ENCODE results near the gene CAMK1G. TPM values are rescaled to one million over a fixed set of nuclear protein-coding genes. Genes with fewer than 3 reads are reported as not detected.

The CAMK1G gene
- total RNA-seq, 1 experiment from 2014 or later, result 21.2 TPM

DNA sequence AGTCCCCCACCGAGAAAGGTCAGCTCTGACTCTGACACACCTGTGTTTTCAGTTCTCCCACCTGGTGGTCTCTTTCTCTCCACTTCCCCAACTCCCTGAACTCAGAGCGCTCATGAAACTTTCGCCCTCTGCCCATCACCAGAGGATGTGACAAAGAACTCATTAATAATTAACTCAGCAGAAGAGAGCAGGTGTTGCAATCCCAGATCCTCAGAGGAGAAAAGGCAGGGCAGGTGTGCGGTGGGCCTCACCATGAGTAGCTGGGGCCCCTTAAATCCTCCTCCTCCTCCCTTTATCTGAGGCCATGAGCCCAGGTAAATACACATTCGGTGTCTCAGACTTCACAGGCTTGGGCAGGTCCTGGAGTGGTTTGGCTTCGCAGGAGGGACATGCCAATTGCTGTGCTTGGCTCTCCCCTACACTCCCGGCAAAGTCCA, 70.4 kb downstream of the CAMK1G start:
- Histone ChIP-seq H3K9me3 (ENCODE audit: low read depth, low read length, poor library complexity, severe bottlenecking) (no peaks in the 10 kb centered on the region), H3K27me3 (replicated peaks; ENCODE audit: insufficient read depth, low read depth, low read length, poor library complexity) (no peaks in the 10 kb centered on the region), H3K36me3 (ENCODE audit: insufficient read depth, low read length, poor library complexity, severe bottlenecking) (no peaks in the 10 kb centered on the region), H3K4me3 (ENCODE audit: low read depth, low read length, poor library complexity, severe bottlenecking) (no peak overlapping the region), H3K4me1 (ENCODE audit: insufficient read depth, low read length, poor library complexity, severe bottlenecking) (peaks cover 21% of the 10 kb centered on the region), H3K27ac (ENCODE audit: low read depth, low read length, poor library complexity, severe bottlenecking) (no peak overlapping the region)
- CTCF ChIA-PET, result no interaction called here
- TF ChIP-seq, protein P1, sequence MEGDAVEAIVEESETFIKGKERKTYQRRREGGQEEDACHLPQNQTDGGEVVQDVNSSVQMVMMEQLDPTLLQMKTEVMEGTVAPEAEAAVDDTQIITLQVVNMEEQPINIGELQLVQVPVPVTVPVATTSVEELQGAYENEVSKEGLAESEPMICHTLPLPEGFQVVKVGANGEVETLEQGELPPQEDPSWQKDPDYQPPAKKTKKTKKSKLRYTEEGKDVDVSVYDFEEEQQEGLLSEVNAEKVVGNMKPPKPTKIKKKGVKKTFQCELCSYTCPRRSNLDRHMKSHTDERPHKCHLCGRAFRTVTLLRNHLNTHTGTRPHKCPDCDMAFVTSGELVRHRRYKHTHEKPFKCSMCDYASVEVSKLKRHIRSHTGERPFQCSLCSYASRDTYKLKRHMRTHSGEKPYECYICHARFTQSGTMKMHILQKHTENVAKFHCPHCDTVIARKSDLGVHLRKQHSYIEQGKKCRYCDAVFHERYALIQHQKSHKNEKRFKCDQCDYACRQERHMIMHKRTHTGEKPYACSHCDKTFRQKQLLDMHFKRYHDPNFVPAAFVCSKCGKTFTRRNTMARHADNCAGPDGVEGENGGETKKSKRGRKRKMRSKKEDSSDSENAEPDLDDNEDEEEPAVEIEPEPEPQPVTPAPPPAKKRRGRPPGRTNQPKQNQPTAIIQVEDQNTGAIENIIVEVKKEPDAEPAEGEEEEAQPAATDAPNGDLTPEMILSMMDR (conservative IDR thresholded peaks at IDR 0.05; ENCODE audit: low read depth, low read length), result no peak
- TF ChIP-seq EZH2 (IDR thresholded peaks at IDR 0.05; ENCODE audit: borderline replicate concordance, low read depth, low read length, poor library complexity, severe bottlenecking), result no peak
- intact Hi-C loops (cut with micrococcal nuclease; ENCODE audit: unreplicated experiment), result no loop called here
- no peak for DNase-seq (ENCODE audit: low spot score)
- no TSS peak for BruUV-seq (replicated peaks)
- POLR2A ChIA-PET (ENCODE audit: low non-redundant PET), result no interaction called here

DNA sequence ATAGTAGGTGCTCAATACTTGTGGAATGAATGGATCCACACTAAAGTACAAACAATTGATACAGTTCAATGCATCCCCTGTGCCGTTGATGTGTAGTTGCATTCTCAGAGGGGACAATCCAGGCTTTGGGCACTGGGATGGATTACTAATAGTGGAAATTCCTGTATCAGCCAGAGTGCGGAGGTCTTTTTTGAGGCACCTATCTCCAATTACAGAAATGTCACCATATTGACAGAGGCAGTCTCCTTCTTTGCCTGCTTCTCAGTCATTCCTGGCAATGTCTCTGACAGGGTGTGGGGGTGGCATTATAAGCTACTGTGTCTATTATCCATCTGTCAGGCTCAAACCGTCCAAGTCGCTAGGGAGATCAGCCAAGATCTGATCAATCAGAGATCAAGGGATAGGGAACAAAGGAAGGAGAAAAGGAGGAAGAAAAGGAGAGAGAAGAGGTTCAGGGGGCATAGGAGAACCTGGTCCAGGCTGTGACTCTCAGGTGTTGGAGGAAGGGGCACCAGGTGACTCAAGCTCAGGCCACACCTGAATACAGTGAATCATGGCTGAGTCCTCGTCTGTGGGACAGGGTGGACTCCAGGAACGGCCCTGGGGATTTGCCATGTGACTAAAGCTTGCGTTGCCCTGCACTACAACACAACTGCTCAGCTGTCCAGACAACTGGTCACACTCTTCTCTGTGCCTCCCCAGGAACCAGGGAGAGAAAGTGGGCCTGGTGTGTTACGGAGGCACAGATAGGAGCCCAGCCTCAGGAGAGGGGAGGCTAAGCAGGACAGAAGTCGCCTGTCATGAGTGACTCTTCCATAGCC, 72.1 kb downstream of the CAMK1G start:
- H3K36me3 ChIP-seq (ENCODE audit: insufficient read depth, low read length, poor library complexity, severe bottlenecking), result no peaks in the 10 kb centered on the region
- no peak overlapping the region for H3K27ac ChIP-seq (ENCODE audit: low read depth, low read length, poor library complexity, severe bottlenecking)
- no peaks in the 10 kb centered on the region for H3K27me3 ChIP-seq (replicated peaks; ENCODE audit: insufficient read depth, low read depth, low read length, poor library complexity)
- peaks cover 36% of the 10 kb centered on the region for H3K4me1 ChIP-seq (ENCODE audit: insufficient read depth, low read length, poor library complexity, severe bottlenecking)
- no peak for DNase-seq (ENCODE audit: low spot score)
- H3K9me3 ChIP-seq (ENCODE audit: low read depth, low read length, poor library complexity, severe bottlenecking), result no peaks in the 10 kb centered on the region
- ChIA-PET CTCF (no interaction called here), POLR2A (ENCODE audit: low non-redundant PET) (no interaction called here)
- intact Hi-C loops (cut with micrococcal nuclease; ENCODE audit: unreplicated experiment), result no loop called here
- BruUV-seq (replicated peaks), result no TSS peak
- no peak for TF ChIP-seq EZH2 (IDR thresholded peaks at IDR 0.05; ENCODE audit: borderline replicate concordance, low read depth, low read length, poor library complexity, severe bottlenecking)
- TF ChIP-seq, protein P1 (conservative IDR thresholded peaks at IDR 0.05; ENCODE audit: low read depth, low read length), result no peak
- H3K4me3 ChIP-seq (ENCODE audit: low read depth, low read length, poor library complexity, severe bottlenecking), result no peak overlapping the region

DNA sequence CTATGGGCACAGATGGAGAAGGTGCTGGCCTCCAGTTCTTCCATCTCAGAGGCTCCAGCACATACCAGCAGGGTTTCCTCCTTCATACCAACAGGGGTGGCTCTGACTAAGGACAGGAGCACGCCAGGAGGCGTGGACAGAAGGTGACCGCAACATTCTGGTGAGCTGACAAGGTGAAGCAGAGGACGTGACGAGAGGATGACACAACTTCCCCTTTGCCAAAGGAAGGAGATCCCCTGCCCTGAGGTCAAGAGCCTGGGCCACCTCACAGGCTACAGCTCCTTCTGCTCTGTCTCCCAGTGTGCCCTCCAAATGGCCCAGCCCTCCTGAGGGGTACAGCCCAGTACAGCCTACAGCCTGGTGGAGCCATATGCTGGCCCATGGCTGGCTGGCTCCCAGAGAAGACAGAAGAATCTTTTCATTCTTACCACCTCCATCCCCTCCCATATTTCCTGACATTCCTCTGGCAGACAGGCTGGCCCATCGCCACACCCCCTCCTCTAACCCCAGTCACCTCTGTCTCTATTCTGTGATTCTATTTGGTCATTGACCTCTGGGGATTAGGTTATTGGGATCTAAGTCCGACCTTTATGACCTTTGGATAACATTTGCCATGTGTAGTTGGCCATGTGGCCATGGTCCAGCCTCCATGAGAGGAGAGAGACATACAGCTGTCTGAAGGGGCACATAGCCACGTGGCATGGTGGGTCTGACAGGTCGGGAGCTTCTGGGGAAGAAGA, 73.8 kb downstream of the CAMK1G start:
- no TSS peak for BruUV-seq (replicated peaks)
- no peak for DNase-seq (ENCODE audit: low spot score)
- POLR2A ChIA-PET (ENCODE audit: low non-redundant PET), result interaction anchor here (0.5 kb wide), 1 partner anchor 67 kb away, joined by 3 read pairs; no protein-coding TSS in a partner anchor
- Histone ChIP-seq H3K4me1 (ENCODE audit: insufficient read depth, low read length, poor library complexity, severe bottlenecking) (peaks cover 53% of the 10 kb centered on the region), H3K4me3 (ENCODE audit: low read depth, low read length, poor library complexity, severe bottlenecking) (no peak overlapping the region), H3K27me3 (replicated peaks; ENCODE audit: insufficient read depth, low read depth, low read length, poor library complexity) (no peaks in the 10 kb centered on the region), H3K27ac (ENCODE audit: low read depth, low read length, poor library complexity, severe bottlenecking) (no peak overlapping the region), H3K9me3 (ENCODE audit: low read depth, low read length, poor library complexity, severe bottlenecking) (no peaks in the 10 kb centered on the region), H3K36me3 (ENCODE audit: insufficient read depth, low read length, poor library complexity, severe bottlenecking) (no peaks in the 10 kb centered on the region)
- TF ChIP-seq, protein P1 (conservative IDR thresholded peaks at IDR 0.05; ENCODE audit: low read depth, low read length), result no peak
- TF ChIP-seq EZH2 (IDR thresholded peaks at IDR 0.05; ENCODE audit: borderline replicate concordance, low read depth, low read length, poor library complexity, severe bottlenecking), result no peak
- CTCF ChIA-PET, result no interaction called here
- intact Hi-C loops (cut with micrococcal nuclease; ENCODE audit: unreplicated experiment), result no loop called here

Measured in A673 (cell line).